GM23248 (cell line): ENCODE measurements around the gene TNFRSF12A.

Experiments used
- EZH2 ChIP-seq: fragments of 200-600 bp; sonication (generic); IDR thresholded peaks from 2 replicates; pipeline ENCODE4 v1.6.1; 2018; ENCODE audit warnings: antibody characterized with exemption, mild to moderate bottlenecking; ENCODE audit not compliant: insufficient read depth, poor library complexity, severe bottlenecking
- EZH2phosphoT487 ChIP-seq: fragments of 200-600 bp; sonication (generic); IDR thresholded peaks from 2 replicates; pipeline ENCODE4 v1.6.1; 2018; ENCODE audit warnings: antibody characterized with exemption, moderate library complexity, mild to moderate bottlenecking, low read depth; ENCODE audit not compliant: insufficient read depth

GRCh38 chr16:2982402-2982801 is 37.8 kb upstream of the TNFRSF12A start:
- TF ChIP-seq EZH2 = no peak
- TF ChIP-seq EZH2phosphoT487 = no peak
